ENCODE results near the gene ANKRD50.

ANKRD50 gene

DNA sequence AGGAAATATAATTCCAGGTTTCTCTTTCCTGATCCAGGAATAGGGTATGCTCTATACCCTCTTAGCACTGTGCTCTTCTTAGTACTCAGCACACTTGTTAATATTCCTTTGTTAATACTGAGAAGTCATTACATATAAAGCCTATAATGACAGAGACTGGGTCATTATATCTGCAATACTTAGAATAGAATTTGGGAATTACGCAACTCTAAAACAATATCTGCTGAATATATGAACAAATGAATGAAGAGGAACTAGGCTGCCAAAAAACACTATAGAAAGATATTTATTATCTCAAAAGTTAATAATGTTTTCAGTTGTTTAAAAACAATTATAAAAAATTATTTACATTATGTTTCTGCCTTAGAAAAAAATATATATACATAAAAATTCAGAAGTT lies 36.4 kb upstream of the ANKRD50 start:
- no peak for DNase-seq (ENCODE audit: low read depth, low spot score)
- H3K4me3 ChIP-seq (ENCODE audit: low read depth, low read length), result no peak overlapping the region
- ChIA-PET POLR2A (no interaction called here), CTCF (interaction anchor here (1.4 kb wide), 1 partner anchor 19 kb away, joined by 4 read pairs; no protein-coding TSS in a partner anchor)
- no peak for TF ChIP-seq CTCF (IDR thresholded peaks at IDR 0.05; ENCODE audit: insufficient read depth, low read length, missing control alignments)

DNA sequence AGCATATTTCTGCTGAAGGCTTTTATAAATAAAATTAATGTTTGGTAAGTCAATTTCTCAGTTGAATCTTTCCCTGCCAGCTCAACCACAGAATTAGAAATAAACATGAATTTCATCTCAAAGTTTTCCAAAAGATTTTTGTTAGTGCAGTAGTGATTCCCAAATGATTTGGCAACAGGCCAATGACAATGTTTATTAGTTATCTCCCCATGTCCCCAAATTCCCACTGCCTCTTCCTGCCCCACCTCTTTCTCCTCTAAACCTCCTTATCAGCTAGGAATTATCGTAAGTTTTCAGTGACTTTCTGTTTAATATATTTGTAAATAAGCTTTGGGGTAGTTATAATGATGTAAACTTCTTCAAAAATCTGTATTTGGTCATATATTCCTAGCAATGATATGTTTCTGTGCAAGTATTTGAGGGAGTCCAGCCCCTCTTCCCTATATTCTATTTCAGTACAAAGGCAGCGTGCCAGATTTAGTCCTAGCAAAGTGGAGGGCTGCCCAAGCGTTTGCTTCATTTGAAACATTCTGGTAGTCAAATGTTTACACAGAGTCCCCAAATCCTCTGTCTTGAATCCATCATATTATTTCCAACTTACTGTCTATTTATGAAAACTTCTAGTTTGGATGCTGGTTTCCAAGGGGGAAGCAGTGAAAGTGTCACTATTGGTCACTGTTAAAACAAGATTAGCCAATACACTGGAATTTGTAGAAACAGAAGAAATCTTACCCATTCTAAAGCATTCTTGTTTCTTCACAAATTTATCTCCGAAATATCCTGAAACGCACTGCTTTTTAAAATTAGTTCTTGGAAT lies 33.7 kb upstream of the ANKRD50 start:
- POLR2A ChIA-PET, result no interaction called here
- DNase-seq (ENCODE audit: low read depth, low spot score), result no peak
- TF ChIP-seq CTCF (IDR thresholded peaks at IDR 0.05; ENCODE audit: insufficient read depth, low read length, missing control alignments), result no peak
- H3K4me3 ChIP-seq (ENCODE audit: low read depth, low read length), result no peak overlapping the region
- CTCF ChIA-PET, result no interaction called here

GRCh38 chr4:124743711-124744110 lies 31.2 kb upstream of the ANKRD50 start:
- DNase-seq (ENCODE audit: low read depth, low spot score), result no peak
- ChIA-PET CTCF (no interaction called here), POLR2A (no interaction called here)
- no peak for TF ChIP-seq CTCF (IDR thresholded peaks at IDR 0.05; ENCODE audit: insufficient read depth, low read length, missing control alignments)
- H3K4me3 ChIP-seq (ENCODE audit: low read depth, low read length), result no peak overlapping the region

- no peak for DNase-seq (ENCODE audit: low read depth, low spot score)
- CTCF ChIA-PET, result no interaction called here
- no peak for TF ChIP-seq CTCF (IDR thresholded peaks at IDR 0.05; ENCODE audit: insufficient read depth, low read length, missing control alignments)
- POLR2A ChIA-PET, result no interaction called here
- H3K4me3 ChIP-seq (ENCODE audit: low read depth, low read length), result no peak overlapping the region
These were observed 28.0 kb upstream of the ANKRD50 start for GRCh38 chr4:124740501-124740900.

DNA sequence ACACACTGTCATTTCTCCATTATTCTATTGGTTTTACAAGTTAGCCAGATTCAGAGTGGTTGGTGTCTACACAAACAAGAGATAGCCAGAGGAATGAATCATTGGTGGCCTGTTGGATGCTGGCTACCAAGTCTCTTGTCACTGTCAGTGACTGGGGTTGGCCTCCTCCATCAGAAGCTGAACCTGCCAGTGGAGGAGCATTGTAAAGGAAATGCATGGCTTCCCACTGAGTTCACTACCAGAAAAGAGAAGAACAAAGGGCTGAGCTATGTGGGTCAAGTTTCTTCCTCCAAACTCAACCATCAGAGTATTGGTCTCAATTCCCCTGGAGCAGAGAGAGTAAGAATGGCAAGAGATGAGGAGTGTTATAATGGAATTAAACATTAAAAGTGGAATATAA lies 26.5 kb upstream of the ANKRD50 start:
- CTCF ChIA-PET, result no interaction called here
- no peak for DNase-seq (ENCODE audit: low read depth, low spot score)
- H3K4me3 ChIP-seq (ENCODE audit: low read depth, low read length), result no peak overlapping the region
- TF ChIP-seq CTCF (IDR thresholded peaks at IDR 0.05; ENCODE audit: insufficient read depth, low read length, missing control alignments), result no peak
- POLR2A ChIA-PET, result no interaction called here

GRCh38 chr4:124737619-124738018 lies 25.1 kb upstream of the ANKRD50 start:
- H3K4me3 ChIP-seq (ENCODE audit: low read depth, low read length), result no peak overlapping the region
- ChIA-PET POLR2A (no interaction called here), CTCF (no interaction called here)
- DNase-seq (ENCODE audit: low read depth, low spot score), result no peak
- no peak for TF ChIP-seq CTCF (IDR thresholded peaks at IDR 0.05; ENCODE audit: insufficient read depth, low read length, missing control alignments)

Data from AG04449 (cell line).